Epidermal melanocyte (primary cell): ENCODE results near the gene SNPH.

Source experiments
- DNase-seq: peaks from one replicate; pipeline ENCODE4 v3.0.0; 2011; ENCODE audit warnings: low spot score; ENCODE audit not compliant: insufficient read length

Gene SNPH

GRCh38 chr20:1324598-1325172 lies 58.6 kb downstream of the SNPH start:
- DNase-seq, result no peak

GRCh38 chr20:1325173-1326030 lies 59.3 kb downstream of the SNPH start:
- peak; percentile 98 for DNase-seq

GRCh38 chr20:1326031-1326930 lies 60.2 kb downstream of the SNPH start:
- no peak for DNase-seq

GRCh38 chr20:1327241-1327653 lies 61.2 kb downstream of the SNPH start:
- no peak for DNase-seq

GRCh38 chr20:1327827-1328679 lies 62.0 kb downstream of the SNPH start:
- DNase-seq, result no peak

- DNase-seq, result no peak
These were observed 62.7 kb downstream of the SNPH start, which contains the start of gene SDCBP2 for GRCh38 chr20:1328680-1329330. TSS of gene SDCBP2 (minus strand) at chr20:1329139. CDS start at chr20:1320416, 8,723 bp downstream.

- no peak for DNase-seq
These were observed 64.2 kb downstream of the SNPH start for GRCh38 chr20:1330075-1330830.

GRCh38 chr20:1331101-1331500 lies 65.0 kb downstream of the SNPH start:
- DNase-seq, result no peak

- DNase-seq, result no peak
These were observed 65.8 kb downstream of the SNPH start for GRCh38 chr20:1331801-1332453.

- DNase-seq, result no peak
These were observed 66.7 kb downstream of the SNPH start for GRCh38 chr20:1332749-1333300.

- no peak for DNase-seq
These were observed 67.6 kb downstream of the SNPH start for GRCh38 chr20:1333462-1334369.

- no peak for DNase-seq
These were observed 68.3 kb downstream of the SNPH start for GRCh38 chr20:1334370-1334731.

GRCh38 chr20:1334761-1335160 lies 68.7 kb downstream of the SNPH start:
- DNase-seq, result no peak

GRCh38 chr20:1335961-1336698 lies 70.0 kb downstream of the SNPH start:
- DNase-seq, result no peak

- DNase-seq, result no peak
These were observed 70.7 kb downstream of the SNPH start for GRCh38 chr20:1336699-1337367.

GRCh38 chr20:1337441-1337840 lies 71.3 kb downstream of the SNPH start:
- no peak for DNase-seq

GRCh38 chr20:1338096-1338495 lies 72.0 kb downstream of the SNPH start:
- DNase-seq, result no peak
